Measurements from ENCODE around the gene RASSF4.

DNA sequence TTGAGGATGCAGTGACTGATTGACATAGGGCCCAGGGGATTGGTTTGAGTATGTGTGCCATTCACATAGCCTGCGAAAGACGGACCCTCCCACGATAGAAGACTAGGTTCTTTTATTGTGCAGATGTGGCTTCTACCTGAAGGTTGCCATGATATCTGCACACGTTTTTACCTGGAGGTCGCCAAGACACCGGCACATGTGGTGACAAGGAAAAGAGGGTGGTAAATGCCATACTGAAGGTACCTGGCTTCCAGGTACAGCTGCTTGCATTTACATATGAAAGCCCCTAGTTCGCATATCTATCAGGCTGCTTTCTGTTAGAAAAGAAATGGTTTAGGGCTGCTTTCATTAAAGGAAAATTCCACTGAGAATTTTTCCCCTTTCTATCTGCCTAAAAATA, 84.7 kb downstream of the RASSF4 start:
- TF ChIP-seq POLR2AphosphoS5 (IDR thresholded peaks at IDR 0.05; ENCODE audit: low read depth) (no peak), GABPA (IDR thresholded peaks at IDR 0.05; ENCODE audit: low read depth) (no peak), SPI1 (IDR thresholded peaks at IDR 0.05; ENCODE audit: borderline replicate concordance, low read depth) (no peak)
- TF ChIP-seq, protein P1, sequence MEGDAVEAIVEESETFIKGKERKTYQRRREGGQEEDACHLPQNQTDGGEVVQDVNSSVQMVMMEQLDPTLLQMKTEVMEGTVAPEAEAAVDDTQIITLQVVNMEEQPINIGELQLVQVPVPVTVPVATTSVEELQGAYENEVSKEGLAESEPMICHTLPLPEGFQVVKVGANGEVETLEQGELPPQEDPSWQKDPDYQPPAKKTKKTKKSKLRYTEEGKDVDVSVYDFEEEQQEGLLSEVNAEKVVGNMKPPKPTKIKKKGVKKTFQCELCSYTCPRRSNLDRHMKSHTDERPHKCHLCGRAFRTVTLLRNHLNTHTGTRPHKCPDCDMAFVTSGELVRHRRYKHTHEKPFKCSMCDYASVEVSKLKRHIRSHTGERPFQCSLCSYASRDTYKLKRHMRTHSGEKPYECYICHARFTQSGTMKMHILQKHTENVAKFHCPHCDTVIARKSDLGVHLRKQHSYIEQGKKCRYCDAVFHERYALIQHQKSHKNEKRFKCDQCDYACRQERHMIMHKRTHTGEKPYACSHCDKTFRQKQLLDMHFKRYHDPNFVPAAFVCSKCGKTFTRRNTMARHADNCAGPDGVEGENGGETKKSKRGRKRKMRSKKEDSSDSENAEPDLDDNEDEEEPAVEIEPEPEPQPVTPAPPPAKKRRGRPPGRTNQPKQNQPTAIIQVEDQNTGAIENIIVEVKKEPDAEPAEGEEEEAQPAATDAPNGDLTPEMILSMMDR (IDR thresholded peaks at IDR 0.05; ENCODE audit: insufficient read depth, low read length), result no peak
- TF ChIP-seq, protein P2, sequence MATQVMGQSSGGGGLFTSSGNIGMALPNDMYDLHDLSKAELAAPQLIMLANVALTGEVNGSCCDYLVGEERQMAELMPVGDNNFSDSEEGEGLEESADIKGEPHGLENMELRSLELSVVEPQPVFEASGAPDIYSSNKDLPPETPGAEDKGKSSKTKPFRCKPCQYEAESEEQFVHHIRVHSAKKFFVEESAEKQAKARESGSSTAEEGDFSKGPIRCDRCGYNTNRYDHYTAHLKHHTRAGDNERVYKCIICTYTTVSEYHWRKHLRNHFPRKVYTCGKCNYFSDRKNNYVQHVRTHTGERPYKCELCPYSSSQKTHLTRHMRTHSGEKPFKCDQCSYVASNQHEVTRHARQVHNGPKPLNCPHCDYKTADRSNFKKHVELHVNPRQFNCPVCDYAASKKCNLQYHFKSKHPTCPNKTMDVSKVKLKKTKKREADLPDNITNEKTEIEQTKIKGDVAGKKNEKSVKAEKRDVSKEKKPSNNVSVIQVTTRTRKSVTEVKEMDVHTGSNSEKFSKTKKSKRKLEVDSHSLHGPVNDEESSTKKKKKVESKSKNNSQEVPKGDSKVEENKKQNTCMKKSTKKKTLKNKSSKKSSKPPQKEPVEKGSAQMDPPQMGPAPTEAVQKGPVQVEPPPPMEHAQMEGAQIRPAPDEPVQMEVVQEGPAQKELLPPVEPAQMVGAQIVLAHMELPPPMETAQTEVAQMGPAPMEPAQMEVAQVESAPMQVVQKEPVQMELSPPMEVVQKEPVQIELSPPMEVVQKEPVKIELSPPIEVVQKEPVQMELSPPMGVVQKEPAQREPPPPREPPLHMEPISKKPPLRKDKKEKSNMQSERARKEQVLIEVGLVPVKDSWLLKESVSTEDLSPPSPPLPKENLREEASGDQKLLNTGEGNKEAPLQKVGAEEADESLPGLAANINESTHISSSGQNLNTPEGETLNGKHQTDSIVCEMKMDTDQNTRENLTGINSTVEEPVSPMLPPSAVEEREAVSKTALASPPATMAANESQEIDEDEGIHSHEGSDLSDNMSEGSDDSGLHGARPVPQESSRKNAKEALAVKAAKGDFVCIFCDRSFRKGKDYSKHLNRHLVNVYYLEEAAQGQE (IDR thresholded peaks at IDR 0.05; ENCODE audit: insufficient replicate concordance, low read depth), result no peak
